ENCODE results near the gene ATF6B. TPM values are rescaled to one million over a fixed set of nuclear protein-coding genes. Genes with fewer than 3 reads are reported as not detected.

ATF6B gene
- total and polyA plus RNA-seq, 2 of the 13 experiments (the other 11 are each of a cell fraction or from before 2014, with no cell fraction given), result 18.1 to 44.0 TPM

DNA sequence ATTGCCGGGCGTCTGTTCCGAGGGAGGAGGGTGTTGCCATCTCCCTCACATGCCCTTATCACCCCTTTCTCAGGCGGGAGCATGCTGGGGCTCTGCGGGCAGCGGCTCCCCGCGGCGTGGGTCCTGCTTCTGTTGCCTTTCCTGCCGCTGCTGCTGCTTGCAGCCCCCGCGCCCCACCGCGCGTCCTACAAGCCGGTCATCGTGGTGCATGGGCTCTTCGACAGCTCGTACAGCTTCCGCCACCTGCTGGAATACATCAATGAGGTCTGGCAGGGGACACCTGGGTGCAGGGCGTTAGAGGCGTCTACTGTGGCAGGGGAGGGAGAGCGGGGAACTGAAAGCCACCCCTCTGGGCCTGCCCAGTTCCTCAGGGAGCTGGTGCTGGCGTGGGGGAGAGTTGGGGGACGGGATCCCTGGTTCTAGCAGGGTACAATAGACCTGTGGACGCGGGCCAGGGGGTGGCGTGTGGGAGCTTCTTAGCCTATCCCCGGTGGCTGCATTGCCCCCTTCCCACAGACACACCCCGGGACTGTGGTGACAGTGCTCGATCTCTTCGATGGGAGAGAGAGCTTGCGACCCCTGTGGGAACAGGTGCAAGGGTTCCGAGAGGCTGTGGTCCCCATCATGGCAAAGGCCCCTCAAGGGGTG is 26.6 kb upstream of the ATF6B start (continued):
- TF ChIP-seq, protein P1, sequence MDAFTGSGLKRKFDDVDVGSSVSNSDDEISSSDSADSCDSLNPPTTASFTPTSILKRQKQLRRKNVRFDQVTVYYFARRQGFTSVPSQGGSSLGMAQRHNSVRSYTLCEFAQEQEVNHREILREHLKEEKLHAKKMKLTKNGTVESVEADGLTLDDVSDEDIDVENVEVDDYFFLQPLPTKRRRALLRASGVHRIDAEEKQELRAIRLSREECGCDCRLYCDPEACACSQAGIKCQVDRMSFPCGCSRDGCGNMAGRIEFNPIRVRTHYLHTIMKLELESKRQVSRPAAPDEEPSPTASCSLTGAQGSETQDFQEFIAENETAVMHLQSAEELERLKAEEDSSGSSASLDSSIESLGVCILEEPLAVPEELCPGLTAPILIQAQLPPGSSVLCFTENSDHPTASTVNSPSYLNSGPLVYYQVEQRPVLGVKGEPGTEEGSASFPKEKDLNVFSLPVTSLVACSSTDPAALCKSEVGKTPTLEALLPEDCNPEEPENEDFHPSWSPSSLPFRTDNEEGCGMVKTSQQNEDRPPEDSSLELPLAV (CRISPR knock-in tag; conservative IDR thresholded peaks at IDR 0.05; ENCODE audit: low read depth), result no peak
- TF ChIP-seq CAMTA2 (CRISPR knock-in tag; IDR thresholded peaks at IDR 0.05; ENCODE audit: borderline replicate concordance), result no peak
- TF ChIP-seq, protein P2, sequence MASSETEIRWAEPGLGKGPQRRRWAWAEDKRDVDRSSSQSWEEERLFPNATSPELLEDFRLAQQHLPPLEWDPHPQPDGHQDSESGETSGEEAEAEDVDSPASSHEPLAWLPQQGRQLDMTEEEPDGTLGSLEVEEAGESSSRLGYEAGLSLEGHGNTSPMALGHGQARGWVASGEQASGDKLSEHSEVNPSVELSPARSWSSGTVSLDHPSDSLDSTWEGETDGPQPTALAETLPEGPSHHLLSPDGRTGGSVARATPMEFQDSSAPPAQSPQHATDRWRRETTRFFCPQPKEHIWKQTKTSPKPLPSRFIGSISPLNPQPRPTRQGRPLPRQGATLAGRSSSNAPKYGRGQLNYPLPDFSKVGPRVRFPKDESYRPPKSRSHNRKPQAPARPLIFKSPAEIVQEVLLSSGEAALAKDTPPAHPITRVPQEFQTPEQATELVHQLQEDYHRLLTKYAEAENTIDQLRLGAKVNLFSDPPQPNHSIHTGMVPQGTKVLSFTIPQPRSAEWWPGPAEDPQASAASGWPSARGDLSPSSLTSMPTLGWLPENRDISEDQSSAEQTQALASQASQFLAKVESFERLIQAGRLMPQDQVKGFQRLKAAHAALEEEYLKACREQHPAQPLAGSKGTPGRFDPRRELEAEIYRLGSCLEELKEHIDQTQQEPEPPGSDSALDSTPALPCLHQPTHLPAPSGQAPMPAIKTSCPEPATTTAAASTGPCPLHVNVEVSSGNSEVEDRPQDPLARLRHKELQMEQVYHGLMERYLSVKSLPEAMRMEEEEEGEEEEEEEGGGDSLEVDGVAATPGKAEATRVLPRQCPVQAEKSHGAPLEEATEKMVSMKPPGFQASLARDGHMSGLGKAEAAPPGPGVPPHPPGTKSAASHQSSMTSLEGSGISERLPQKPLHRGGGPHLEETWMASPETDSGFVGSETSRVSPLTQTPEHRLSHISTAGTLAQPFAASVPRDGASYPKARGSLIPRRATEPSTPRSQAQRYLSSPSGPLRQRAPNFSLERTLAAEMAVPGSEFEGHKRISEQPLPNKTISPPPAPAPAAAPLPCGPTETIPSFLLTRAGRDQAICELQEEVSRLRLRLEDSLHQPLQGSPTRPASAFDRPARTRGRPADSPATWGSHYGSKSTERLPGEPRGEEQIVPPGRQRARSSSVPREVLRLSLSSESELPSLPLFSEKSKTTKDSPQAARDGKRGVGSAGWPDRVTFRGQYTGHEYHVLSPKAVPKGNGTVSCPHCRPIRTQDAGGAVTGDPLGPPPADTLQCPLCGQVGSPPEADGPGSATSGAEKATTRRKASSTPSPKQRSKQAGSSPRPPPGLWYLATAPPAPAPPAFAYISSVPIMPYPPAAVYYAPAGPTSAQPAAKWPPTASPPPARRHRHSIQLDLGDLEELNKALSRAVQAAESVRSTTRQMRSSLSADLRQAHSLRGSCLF (CRISPR knock-in tag; IDR thresholded peaks at IDR 0.05; ENCODE audit: borderline replicate concordance), result no peak
- TF ChIP-seq BCL6 (CRISPR knock-in tag; IDR thresholded peaks at IDR 0.05), result no peak
- no peak for TF ChIP-seq ZSCAN20 (CRISPR knock-in tag; IDR thresholded peaks at IDR 0.05; ENCODE audit: borderline replicate concordance)
- TF ChIP-seq KAT8 (CRISPR knock-in tag; IDR thresholded peaks at IDR 0.05), result no peak
- 0 out of 2 replicates have a peak, but pooled peaks have one; percentile 64 for TF ChIP-seq CBX5 (CRISPR knock-in tag; IDR thresholded peaks at IDR 0.05; ENCODE audit: borderline replicate concordance)
- 0 out of 2 replicates have a peak, but pooled peaks have one; percentile 66 for TF ChIP-seq ZNF879 (CRISPR knock-in tag; IDR thresholded peaks at IDR 0.05)
- TF ChIP-seq ZZZ3 (CRISPR knock-in tag; IDR thresholded peaks at IDR 0.05; ENCODE audit: borderline replicate concordance), result no peak

All from HepG2 (cell line).